Eye (tissue), 1 donor: Measurements from ENCODE around the gene ZBED1.
"Not testable (repeated sequence)": the region's sequence is repeated elsewhere in the genome, so short reads cannot be mapped to it uniquely, and the experiment has no call there.

ENCODE experiments used
- DNase-seq: peaks from one replicate; pipeline ENCODE4 v3.0.0-alpha.2; 2015

Gene ZBED1

GRCh38 chrX:2517055-2517454 is 16.3 kb upstream of the ZBED1 start:
- no peak for DNase-seq

GRCh38 chrX:2516623-2517022 is 15.8 kb upstream of the ZBED1 start:
- DNase-seq = no peak

GRCh38 chrX:2514131-2514530 is 13.4 kb upstream of the ZBED1 start:
- no peak for DNase-seq

GRCh38 chrX:2513121-2513664 is 12.4 kb upstream of the ZBED1 start:
- no peak for DNase-seq

GRCh38 chrX:2512501-2512900 is 11.7 kb upstream of the ZBED1 start:
- DNase-seq = no peak

GRCh38 chrX:2511326-2511725 is 10.6 kb upstream of the ZBED1 start:
- DNase-seq = no peak

- DNase-seq = no peak
These were observed 8.0 kb upstream of the ZBED1 start for GRCh38 chrX:2508648-2509335.

GRCh38 chrX:2507904-2508627 is 7.3 kb upstream of the ZBED1 start:
- no peak for DNase-seq

GRCh38 chrX:2507196-2507595 is 6.4 kb upstream of the ZBED1 start:
- no peak for DNase-seq

GRCh38 chrX:2505341-2505740 is 4.6 kb upstream of the ZBED1 start:
- not testable (repeated sequence) for DNase-seq

GRCh38 chrX:2504706-2505332 is 4.0 kb upstream of the ZBED1 start:
- DNase-seq = no peak

- DNase-seq = no peak
These were observed 3.1 kb upstream of the ZBED1 start for GRCh38 chrX:2503591-2504500.

- DNase-seq = peak; percentile 26
These were observed 2.1 kb upstream of the ZBED1 start for GRCh38 chrX:2502668-2503519.

- DNase-seq = no peak
These were observed 1.4 kb upstream of the ZBED1 start for GRCh38 chrX:2502120-2502667.

GRCh38 chrX:2501559-2502102 is 855 bp upstream of the ZBED1 start:
- no peak for DNase-seq

- peak; percentile 74 for DNase-seq
These were observed 529 bp downstream of the ZBED1 start for GRCh38 chrX:2500091-2500802.

- DNase-seq = no peak
These were observed 1.3 kb downstream of the ZBED1 start for GRCh38 chrX:2499507-2499906.

- DNase-seq = no peak
These were observed 1.9 kb downstream of the ZBED1 start for GRCh38 chrX:2498781-2499302.

- peak; percentile 62 for DNase-seq
These were observed 2.6 kb downstream of the ZBED1 start for GRCh38 chrX:2497961-2498780.
